Endothelial cell of umbilical vein (primary cell): ENCODE results near the gene BAZ1B. TPM values are rescaled to one million over a fixed set of nuclear protein-coding genes. Genes with fewer than 3 reads are reported as not detected.

Experiments used
- BruUV-seq: library from RNA; stranded (reverse); fragments of 400-500 nt; replicated peaks from 2 replicates; lab custom pipeline; 2021; lab: Mats Ljungman, UMichigan
- CTCF ChIA-PET: fragments of 300-600, 350-600 bp; sonication (Branson Sonifier 250); formaldehyde crosslinking; loops from one replicate; lab custom pipeline; 2021; ENCODE audit warnings: antibody characterized with exemption, inconsistent platforms; lab: Charles Lee
- POLR2A ChIA-PET: fragments of 300-600, 350-600 bp; sonication (Branson Sonifier 250); formaldehyde crosslinking; loops from one replicate; lab custom pipeline; 2021; ENCODE audit warnings: antibody characterized with exemption, inconsistent platforms; lab: Charles Lee
- DNase-seq: peaks from one replicate; pipeline ENCODE4 v3.0.0-alpha.2; 2011; ENCODE audit warnings: low read depth, low spot score
- FAIRE-seq: peaks from 2 replicates; lab custom pipeline; 2011; peaks lifted over from hg19 to GRCh38; lab: Jason Lieb, UNC
- H2AFZ ChIP-seq: 2 replicates; pipeline ENCODE4 v1.6.0; 2012; ENCODE audit warnings: low read depth, low read length, control low read depth, inconsistent platforms
- H3K27ac ChIP-seq: 2 replicates; pipeline ENCODE4 v1.5.1; 2011; ENCODE audit warnings: low read depth, mild to moderate bottlenecking, control low read depth, low read length, moderate library complexity; ENCODE audit not compliant: insufficient read depth
- H3K27me3 ChIP-seq, 2 experiments: 2 replicates each; pipeline versions ENCODE4 v1.6.0 to v1.6.1; 2011; ENCODE audit warnings: low read length in 2 of 2, mixed read lengths in 1 of 2; ENCODE audit not compliant: control insufficient read depth in 2 of 2, insufficient read depth in 2 of 2
- H3K36me3 ChIP-seq, 2 experiments: 2 replicates in 1 of 2; 3 replicates in 1 of 2; pipeline ENCODE4 v1.5.1; 2011; ENCODE audit warnings: low read length in 2 of 2, mild to moderate bottlenecking in 1 of 2, moderate library complexity in 1 of 2; ENCODE audit not compliant: control insufficient read depth in 2 of 2, insufficient read depth in 2 of 2; ENCODE audit errors: extremely low read depth in 1 of 2
- H3K4me1 ChIP-seq: 3 replicates; pipeline ENCODE4 v1.5.1; 2011; ENCODE audit warnings: mild to moderate bottlenecking, low read length; ENCODE audit not compliant: control insufficient read depth, insufficient read depth; ENCODE audit errors: extremely low read depth
- H3K4me2 ChIP-seq: 2 replicates; pipeline ENCODE4 v1.6.1; 2011; ENCODE audit warnings: low read length, control low read depth, mixed read lengths; ENCODE audit not compliant: insufficient read depth
- H3K4me3 ChIP-seq, 3 experiments: fragments of 200-600 bp in 1 of 3; sonication (generic), shearing (Covaris generic) in 1 of 3; replicated peaks in 1 of 3; 2 replicates each; pipeline ENCODE4 v1.5.1; 2011 to 2016; ENCODE audit warnings: control low read depth in 3 of 3, low read length in 3 of 3, mild to moderate bottlenecking in 2 of 3, inconsistent platforms in 1 of 3, low read depth in 1 of 3, moderate library complexity in 1 of 3; ENCODE audit not compliant: insufficient read depth in 1 of 3
- H3K79me2 ChIP-seq: 2 replicates; pipeline ENCODE4 v1.6.0; 2012; ENCODE audit warnings: low read length, inconsistent platforms; ENCODE audit not compliant: control insufficient read depth, insufficient read depth
- H3K9ac ChIP-seq: replicated peaks from 2 replicates; pipeline ENCODE3; 2011; ENCODE audit warnings: low read length, control low read depth; ENCODE audit not compliant: insufficient read depth; ENCODE audit errors: extremely low read depth
- H3K9me1 ChIP-seq: replicated peaks from 3 replicates; pipeline ENCODE4 v1.6.0; 2011; ENCODE audit warnings: mild to moderate bottlenecking, low read length; ENCODE audit not compliant: control insufficient read depth, insufficient read depth; ENCODE audit errors: extremely low read depth
- H3K9me3 ChIP-seq: replicated peaks from 2 replicates; pipeline ENCODE4 v1.5.1; 2012; ENCODE audit warnings: low read length, inconsistent platforms; ENCODE audit not compliant: control insufficient read depth, insufficient read depth
- H4K20me1 ChIP-seq: replicated peaks from 2 replicates; pipeline ENCODE3; 2011; ENCODE audit warnings: mild to moderate bottlenecking, low read length; ENCODE audit not compliant: control insufficient read depth, insufficient read depth; ENCODE audit errors: extremely low read depth
- EZH2 ChIP-seq: IDR thresholded peaks from 2 replicates; pipeline ENCODE4 v1.6.1; 2012; ENCODE audit warnings: borderline replicate concordance, low read depth, mild to moderate bottlenecking, moderate library complexity, low read length, inconsistent platforms; ENCODE audit not compliant: severe bottlenecking
- FOS ChIP-seq: IDR thresholded peaks from 2 replicates; pipeline ENCODE4 v1.6.1; 2011; ENCODE audit warnings: mild to moderate bottlenecking, low read length, moderate library complexity, borderline replicate concordance; ENCODE audit not compliant: insufficient read depth
- GATA2 ChIP-seq: IDR thresholded peaks from 2 replicates; pipeline ENCODE4 v1.7.0; 2011; ENCODE audit warnings: low read depth, mild to moderate bottlenecking, moderate library complexity, mixed read lengths, low read length; ENCODE audit not compliant: insufficient read length, insufficient read depth
- JUN ChIP-seq: IDR thresholded peaks from 2 replicates; pipeline ENCODE4 v1.6.1; 2011; ENCODE audit warnings: borderline replicate concordance, low read depth; ENCODE audit not compliant: insufficient read length, insufficient read depth
- MYC ChIP-seq: IDR thresholded peaks from one replicate; pipeline ENCODE4 v1.6.1; 2011; ENCODE audit warnings: mild to moderate bottlenecking, low read depth, low read length
- POLR2A ChIP-seq: IDR thresholded peaks from 2 replicates; pipeline ENCODE4 v1.6.1; 2012; ENCODE audit warnings: low read depth, mild to moderate bottlenecking, control low read depth, low read length
- POLR2AphosphoS5 ChIP-seq: IDR thresholded peaks from 2 replicates; pipeline ENCODE4 v1.6.1; 2012; ENCODE audit warnings: low read depth, mild to moderate bottlenecking, control low read depth, low read length, moderate library complexity; ENCODE audit not compliant: insufficient read depth
- dilution Hi-C: fragments of 300-500 bp; cut with MboI; formaldehyde crosslinking; loops from one replicate; pipeline ENCODE4 v1.15.0; 2019; ENCODE audit warnings: low sequenced_read_pairs; ENCODE audit not compliant: extremely low pct_ligation_motif_present
- intact Hi-C: fragments of 100-400 bp; cut with micrococcal nuclease; formaldehyde crosslinking; loops from one replicate; pipeline ENCODE4 v1.10.0; 2022
- polyA plus RNA-seq, 4 experiments: library from polyadenylated mRNA; depleted of rRNA in 3 of 4; stranded (reverse) in 3 of 4; unstranded in 1 of 4; fragments of >200 nt; gene quantifications; 2 replicates each; pipeline versions ENCODE4 v1.2.1 to v1.2.3, GENCODE V29; 2011 to 2012; ENCODE audit warnings: missing spikeins in 1 of 4
- total RNA-seq: library from RNA; stranded (reverse); gene quantifications from 2 replicates; pipeline ENCODE4 v1.2.3, GENCODE V29; 2021
- TF ChIP-seq, protein P1 (sequence below), 2 donors: IDR thresholded peaks; 1 replicate in 1 of 2; 2 replicates in 1 of 2; pipeline ENCODE4 v1.5.1; 2011; ENCODE audit warnings: low read length in 2 of 2, mild to moderate bottlenecking in 2 of 2, moderate library complexity in 2 of 2, control low read depth in 1 of 2, inconsistent platforms in 1 of 2, low read depth in 1 of 2; ENCODE audit not compliant: insufficient read depth in 1 of 2; ENCODE audit errors: extremely low read depth in 1 of 2
- TF ChIP-seq, protein P2 (sequence below): IDR thresholded peaks from 2 replicates; pipeline ENCODE4 v1.6.1; 2011; ENCODE audit not compliant: insufficient read depth, insufficient read length

BAZ1B gene
- total and polyA plus RNA-seq, 2 donors (not counting 3 experiments of a cell fraction or from before 2014, with no cell fraction given), result 16.2 to 74.7 TPM

DNA sequence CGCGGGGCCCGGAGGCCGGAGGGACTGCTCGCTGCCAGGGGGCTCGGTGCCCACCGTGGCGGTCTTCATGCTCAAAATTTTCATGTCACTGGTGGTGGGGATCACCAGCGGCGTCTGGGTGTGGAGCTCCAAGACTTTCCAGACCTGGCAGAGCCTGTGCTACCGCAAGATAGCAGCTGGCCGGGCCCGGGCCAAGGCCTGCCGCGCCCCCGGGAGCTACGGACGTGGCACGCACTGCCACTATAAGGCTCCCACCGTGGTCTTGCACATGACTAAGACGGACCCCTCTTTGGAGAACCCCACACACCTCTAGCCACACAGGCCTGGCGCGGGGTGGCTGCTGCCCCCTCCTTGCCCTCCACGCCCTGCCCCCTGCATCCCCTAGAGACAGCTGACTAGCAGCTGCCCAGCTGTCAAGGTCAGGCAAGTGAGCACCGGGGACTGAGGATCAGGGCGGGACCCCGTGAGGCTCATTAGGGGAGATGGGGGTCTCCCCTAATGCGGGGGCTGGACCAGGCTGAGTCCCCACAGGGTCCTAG lies 86.6 kb downstream of the BAZ1B start:
- CTCF ChIA-PET, result interaction anchor here (1.4 to 2.0 kb wide), 2 partner anchors 17 to 112 kb away, joined by 7 to 9 read pairs; no protein-coding TSS in a partner anchor
- Histone ChIP-seq H3K36me3 (peaks cover 2 to 5% of the 10 kb centered on the region in 2 experiments), H4K20me1 (no peaks in the 10 kb centered on the region), H3K4me2 (no peak overlapping the region), H3K79me2 (no peaks in the 10 kb centered on the region), H2AFZ (no peak overlapping the region), H3K27me3 (peaks cover 0 to 2% of the 10 kb centered on the region in 2 experiments), H3K9ac (no peak overlapping the region), H3K9me1 (no peaks in the 10 kb centered on the region), H3K4me3 (no peak overlapping the region), H3K27ac (no peak overlapping the region), H3K4me1 (no peaks in the 10 kb centered on the region), H3K9me3 (no peaks in the 10 kb centered on the region)
- no peak for FAIRE-seq
- POLR2A ChIA-PET, result no interaction called here
- BruUV-seq, result no TSS peak
- no peak for TF ChIP-seq MYC
- TF ChIP-seq POLR2A, result no peak
- no peak for TF ChIP-seq JUN
- no peak for TF ChIP-seq GATA2
- no peak for TF ChIP-seq EZH2
- TF ChIP-seq FOS, result no peak
- DNase-seq, result no peak
- intact Hi-C loops (loop anchor here (5.0 kb wide), 1 partner anchor 113 kb away; no protein-coding TSS in a partner anchor), dilution Hi-C loops (no loop called here)

DNA sequence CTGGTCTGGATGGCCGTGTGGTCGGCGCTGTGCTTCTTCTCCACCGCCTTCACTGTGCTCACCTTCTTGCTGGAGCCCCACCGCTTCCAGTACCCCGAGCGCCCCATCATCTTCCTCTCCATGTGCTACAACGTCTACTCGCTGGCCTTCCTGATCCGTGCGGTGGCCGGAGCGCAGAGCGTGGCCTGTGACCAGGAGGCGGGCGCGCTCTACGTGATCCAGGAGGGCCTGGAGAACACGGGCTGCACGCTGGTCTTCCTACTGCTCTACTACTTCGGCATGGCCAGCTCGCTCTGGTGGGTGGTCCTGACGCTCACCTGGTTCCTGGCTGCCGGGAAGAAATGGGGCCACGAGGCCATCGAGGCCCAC lies 87.4 kb downstream of the BAZ1B start:
- H3K4me2 ChIP-seq, result no peak overlapping the region
- intact Hi-C loops, result loop anchor here (5.0 kb wide), 1 partner anchor 112 kb away; no protein-coding TSS in a partner anchor
- FAIRE-seq, result no peak

More for the DNA sequence above, 87.4 kb downstream of the BAZ1B start:
- Histone ChIP-seq H3K9ac (no peak overlapping the region), H3K4me1 (no peaks in the 10 kb centered on the region), H3K27me3 (peaks cover 0 to 2% of the 10 kb centered on the region in 2 experiments), H3K36me3 (peaks cover 0 to 3% of the 10 kb centered on the region in 2 experiments), H2AFZ (no peak overlapping the region), H3K9me3 (no peaks in the 10 kb centered on the region), H3K4me3 (no peak overlapping the region), H4K20me1 (no peaks in the 10 kb centered on the region), H3K9me1 (no peaks in the 10 kb centered on the region), H3K79me2 (no peaks in the 10 kb centered on the region), H3K27ac (no peak overlapping the region)
- ChIA-PET CTCF (interaction anchor here (1.4 to 2.0 kb wide), 2 partner anchors 18 to 111 kb away, joined by 7 to 9 read pairs; no protein-coding TSS in a partner anchor), POLR2A (no interaction called here)
- TF ChIP-seq EZH2 (no peak), POLR2A (no peak), POLR2AphosphoS5 (no peak), JUN (no peak), MYC (no peak), FOS (no peak), GATA2 (no peak)
- TF ChIP-seq, protein P1, sequence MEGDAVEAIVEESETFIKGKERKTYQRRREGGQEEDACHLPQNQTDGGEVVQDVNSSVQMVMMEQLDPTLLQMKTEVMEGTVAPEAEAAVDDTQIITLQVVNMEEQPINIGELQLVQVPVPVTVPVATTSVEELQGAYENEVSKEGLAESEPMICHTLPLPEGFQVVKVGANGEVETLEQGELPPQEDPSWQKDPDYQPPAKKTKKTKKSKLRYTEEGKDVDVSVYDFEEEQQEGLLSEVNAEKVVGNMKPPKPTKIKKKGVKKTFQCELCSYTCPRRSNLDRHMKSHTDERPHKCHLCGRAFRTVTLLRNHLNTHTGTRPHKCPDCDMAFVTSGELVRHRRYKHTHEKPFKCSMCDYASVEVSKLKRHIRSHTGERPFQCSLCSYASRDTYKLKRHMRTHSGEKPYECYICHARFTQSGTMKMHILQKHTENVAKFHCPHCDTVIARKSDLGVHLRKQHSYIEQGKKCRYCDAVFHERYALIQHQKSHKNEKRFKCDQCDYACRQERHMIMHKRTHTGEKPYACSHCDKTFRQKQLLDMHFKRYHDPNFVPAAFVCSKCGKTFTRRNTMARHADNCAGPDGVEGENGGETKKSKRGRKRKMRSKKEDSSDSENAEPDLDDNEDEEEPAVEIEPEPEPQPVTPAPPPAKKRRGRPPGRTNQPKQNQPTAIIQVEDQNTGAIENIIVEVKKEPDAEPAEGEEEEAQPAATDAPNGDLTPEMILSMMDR (IDR thresholded peaks at IDR 0.05; ENCODE audit: extremely low read depth in 1 of 2, insufficient read depth in 1 of 2, low read depth in 1 of 2, low read length in 2 of 2), result no peak
- TF ChIP-seq, protein P2, sequence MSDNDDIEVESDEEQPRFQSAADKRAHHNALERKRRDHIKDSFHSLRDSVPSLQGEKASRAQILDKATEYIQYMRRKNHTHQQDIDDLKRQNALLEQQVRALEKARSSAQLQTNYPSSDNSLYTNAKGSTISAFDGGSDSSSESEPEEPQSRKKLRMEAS, result no peak
- no TSS peak for BruUV-seq
- DNase-seq, result no peak
- dilution Hi-C loops, result no loop called here
